GM23338 (cell line): ENCODE results near the gene C14orf132.

Experiments
- CREB1 ChIP-seq: fragments of 250-450 bp; sonication (Bioruptor Pico); IDR thresholded peaks from 2 replicates; pipeline ENCODE4 v1.5.0; 2020; ENCODE audit warnings: low read depth, mild to moderate bottlenecking, moderate library complexity
- EZH2 ChIP-seq: fragments of 200-600 bp; sonication (generic); IDR thresholded peaks from one replicate; pipeline ENCODE4 v1.8.0; 2017; ENCODE audit warnings: antibody characterized with exemption, mild to moderate bottlenecking, low read depth; ENCODE audit not compliant: unreplicated experiment
- EZH2phosphoT487 ChIP-seq: fragments of 200-600 bp; sonication (generic); IDR thresholded peaks from one replicate; pipeline ENCODE4 v1.8.1; 2018; ENCODE audit warnings: antibody characterized with exemption; ENCODE audit not compliant: unreplicated experiment
- JUNB ChIP-seq: IDR thresholded peaks from one replicate; pipeline ENCODE4 v1.6.1; 2016; ENCODE audit warnings: antibody characterized with exemption; ENCODE audit not compliant: unreplicated experiment
- POLR2AphosphoS5 ChIP-seq: IDR thresholded peaks from 2 replicates; pipeline ENCODE4 v1.6.1; 2016; ENCODE audit warnings: antibody characterized with exemption, low read depth
- STAT1 ChIP-seq: IDR thresholded peaks from one replicate; pipeline ENCODE4 v1.6.1; 2016; ENCODE audit warnings: antibody characterized with exemption; ENCODE audit not compliant: unreplicated experiment
- ZNF114 ChIP-seq: fragments of 250-450 bp; sonication (Bioruptor Pico); IDR thresholded peaks from 2 replicates; pipeline ENCODE4 v1.5.0; 2020; ENCODE audit warnings: mild to moderate bottlenecking, moderate library complexity
- ZNF331 ChIP-seq: fragments of 250-450 bp; sonication (Bioruptor Pico); IDR thresholded peaks from 2 replicates; pipeline ENCODE4 v1.5.0; 2020; ENCODE audit warnings: low read depth, mild to moderate bottlenecking, moderate library complexity
- TF ChIP-seq, protein P1 (sequence below), 2 experiments: fragments of 200-600 bp in 1 of 2; sonication (generic) in 1 of 2; conservative IDR thresholded peaks; 2 replicates each; pipeline versions ENCODE4 v1.5.1 to v1.6.1; 2016 to 2017; ENCODE audit warnings: antibody characterized with exemption in 2 of 2, low read depth in 2 of 2, mild to moderate bottlenecking in 2 of 2, moderate library complexity in 1 of 2
- TF ChIP-seq, protein P2 (sequence below): fragments of 250-450 bp; sonication (Bioruptor Pico); IDR thresholded peaks from 2 replicates; pipeline ENCODE4 v1.5.0; 2020; ENCODE audit warnings: mild to moderate bottlenecking, moderate library complexity
- TF ChIP-seq, protein P3 (sequence below): IDR thresholded peaks from one replicate; pipeline ENCODE4 v1.6.1; 2018; ENCODE audit warnings: antibody characterized with exemption; ENCODE audit not compliant: unreplicated experiment
- TF ChIP-seq, protein P4 (sequence below): IDR thresholded peaks from 2 replicates; pipeline ENCODE4 v1.6.1; 2016; ENCODE audit warnings: antibody characterized with exemption

DNA sequence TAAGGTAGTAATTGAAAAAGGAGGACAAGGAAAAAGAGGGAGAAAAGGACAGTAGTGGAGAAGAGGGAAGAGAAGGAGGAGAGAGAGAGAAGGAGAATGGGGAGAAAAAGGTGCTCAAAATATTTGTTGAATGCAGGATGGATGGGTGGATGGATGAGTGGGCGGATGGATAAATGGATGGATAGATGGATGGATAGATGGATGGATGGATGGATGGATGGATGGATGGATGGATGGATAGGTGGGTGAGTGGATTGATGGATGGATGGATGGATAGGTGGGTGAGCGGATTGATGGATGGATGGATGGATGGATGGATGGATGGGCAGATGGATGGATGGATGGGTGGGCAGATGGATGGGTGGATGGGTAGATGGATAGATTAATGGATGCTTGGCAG, 21.3 kb upstream of the C14orf132 start:
- TF ChIP-seq, protein P1, sequence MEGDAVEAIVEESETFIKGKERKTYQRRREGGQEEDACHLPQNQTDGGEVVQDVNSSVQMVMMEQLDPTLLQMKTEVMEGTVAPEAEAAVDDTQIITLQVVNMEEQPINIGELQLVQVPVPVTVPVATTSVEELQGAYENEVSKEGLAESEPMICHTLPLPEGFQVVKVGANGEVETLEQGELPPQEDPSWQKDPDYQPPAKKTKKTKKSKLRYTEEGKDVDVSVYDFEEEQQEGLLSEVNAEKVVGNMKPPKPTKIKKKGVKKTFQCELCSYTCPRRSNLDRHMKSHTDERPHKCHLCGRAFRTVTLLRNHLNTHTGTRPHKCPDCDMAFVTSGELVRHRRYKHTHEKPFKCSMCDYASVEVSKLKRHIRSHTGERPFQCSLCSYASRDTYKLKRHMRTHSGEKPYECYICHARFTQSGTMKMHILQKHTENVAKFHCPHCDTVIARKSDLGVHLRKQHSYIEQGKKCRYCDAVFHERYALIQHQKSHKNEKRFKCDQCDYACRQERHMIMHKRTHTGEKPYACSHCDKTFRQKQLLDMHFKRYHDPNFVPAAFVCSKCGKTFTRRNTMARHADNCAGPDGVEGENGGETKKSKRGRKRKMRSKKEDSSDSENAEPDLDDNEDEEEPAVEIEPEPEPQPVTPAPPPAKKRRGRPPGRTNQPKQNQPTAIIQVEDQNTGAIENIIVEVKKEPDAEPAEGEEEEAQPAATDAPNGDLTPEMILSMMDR (conservative IDR thresholded peaks at IDR 0.05; ENCODE audit: low read depth in 2 of 2), result no peak
- TF ChIP-seq ZNF331 (CRISPR knock-in tag) (no peak), JUNB (no peak), POLR2AphosphoS5 (no peak), EZH2phosphoT487 (no peak), CREB1 (CRISPR knock-in tag) (no peak), EZH2 (no peak), ZNF114 (CRISPR knock-in tag) (no peak), STAT1 (no peak)
- TF ChIP-seq, protein P2, sequence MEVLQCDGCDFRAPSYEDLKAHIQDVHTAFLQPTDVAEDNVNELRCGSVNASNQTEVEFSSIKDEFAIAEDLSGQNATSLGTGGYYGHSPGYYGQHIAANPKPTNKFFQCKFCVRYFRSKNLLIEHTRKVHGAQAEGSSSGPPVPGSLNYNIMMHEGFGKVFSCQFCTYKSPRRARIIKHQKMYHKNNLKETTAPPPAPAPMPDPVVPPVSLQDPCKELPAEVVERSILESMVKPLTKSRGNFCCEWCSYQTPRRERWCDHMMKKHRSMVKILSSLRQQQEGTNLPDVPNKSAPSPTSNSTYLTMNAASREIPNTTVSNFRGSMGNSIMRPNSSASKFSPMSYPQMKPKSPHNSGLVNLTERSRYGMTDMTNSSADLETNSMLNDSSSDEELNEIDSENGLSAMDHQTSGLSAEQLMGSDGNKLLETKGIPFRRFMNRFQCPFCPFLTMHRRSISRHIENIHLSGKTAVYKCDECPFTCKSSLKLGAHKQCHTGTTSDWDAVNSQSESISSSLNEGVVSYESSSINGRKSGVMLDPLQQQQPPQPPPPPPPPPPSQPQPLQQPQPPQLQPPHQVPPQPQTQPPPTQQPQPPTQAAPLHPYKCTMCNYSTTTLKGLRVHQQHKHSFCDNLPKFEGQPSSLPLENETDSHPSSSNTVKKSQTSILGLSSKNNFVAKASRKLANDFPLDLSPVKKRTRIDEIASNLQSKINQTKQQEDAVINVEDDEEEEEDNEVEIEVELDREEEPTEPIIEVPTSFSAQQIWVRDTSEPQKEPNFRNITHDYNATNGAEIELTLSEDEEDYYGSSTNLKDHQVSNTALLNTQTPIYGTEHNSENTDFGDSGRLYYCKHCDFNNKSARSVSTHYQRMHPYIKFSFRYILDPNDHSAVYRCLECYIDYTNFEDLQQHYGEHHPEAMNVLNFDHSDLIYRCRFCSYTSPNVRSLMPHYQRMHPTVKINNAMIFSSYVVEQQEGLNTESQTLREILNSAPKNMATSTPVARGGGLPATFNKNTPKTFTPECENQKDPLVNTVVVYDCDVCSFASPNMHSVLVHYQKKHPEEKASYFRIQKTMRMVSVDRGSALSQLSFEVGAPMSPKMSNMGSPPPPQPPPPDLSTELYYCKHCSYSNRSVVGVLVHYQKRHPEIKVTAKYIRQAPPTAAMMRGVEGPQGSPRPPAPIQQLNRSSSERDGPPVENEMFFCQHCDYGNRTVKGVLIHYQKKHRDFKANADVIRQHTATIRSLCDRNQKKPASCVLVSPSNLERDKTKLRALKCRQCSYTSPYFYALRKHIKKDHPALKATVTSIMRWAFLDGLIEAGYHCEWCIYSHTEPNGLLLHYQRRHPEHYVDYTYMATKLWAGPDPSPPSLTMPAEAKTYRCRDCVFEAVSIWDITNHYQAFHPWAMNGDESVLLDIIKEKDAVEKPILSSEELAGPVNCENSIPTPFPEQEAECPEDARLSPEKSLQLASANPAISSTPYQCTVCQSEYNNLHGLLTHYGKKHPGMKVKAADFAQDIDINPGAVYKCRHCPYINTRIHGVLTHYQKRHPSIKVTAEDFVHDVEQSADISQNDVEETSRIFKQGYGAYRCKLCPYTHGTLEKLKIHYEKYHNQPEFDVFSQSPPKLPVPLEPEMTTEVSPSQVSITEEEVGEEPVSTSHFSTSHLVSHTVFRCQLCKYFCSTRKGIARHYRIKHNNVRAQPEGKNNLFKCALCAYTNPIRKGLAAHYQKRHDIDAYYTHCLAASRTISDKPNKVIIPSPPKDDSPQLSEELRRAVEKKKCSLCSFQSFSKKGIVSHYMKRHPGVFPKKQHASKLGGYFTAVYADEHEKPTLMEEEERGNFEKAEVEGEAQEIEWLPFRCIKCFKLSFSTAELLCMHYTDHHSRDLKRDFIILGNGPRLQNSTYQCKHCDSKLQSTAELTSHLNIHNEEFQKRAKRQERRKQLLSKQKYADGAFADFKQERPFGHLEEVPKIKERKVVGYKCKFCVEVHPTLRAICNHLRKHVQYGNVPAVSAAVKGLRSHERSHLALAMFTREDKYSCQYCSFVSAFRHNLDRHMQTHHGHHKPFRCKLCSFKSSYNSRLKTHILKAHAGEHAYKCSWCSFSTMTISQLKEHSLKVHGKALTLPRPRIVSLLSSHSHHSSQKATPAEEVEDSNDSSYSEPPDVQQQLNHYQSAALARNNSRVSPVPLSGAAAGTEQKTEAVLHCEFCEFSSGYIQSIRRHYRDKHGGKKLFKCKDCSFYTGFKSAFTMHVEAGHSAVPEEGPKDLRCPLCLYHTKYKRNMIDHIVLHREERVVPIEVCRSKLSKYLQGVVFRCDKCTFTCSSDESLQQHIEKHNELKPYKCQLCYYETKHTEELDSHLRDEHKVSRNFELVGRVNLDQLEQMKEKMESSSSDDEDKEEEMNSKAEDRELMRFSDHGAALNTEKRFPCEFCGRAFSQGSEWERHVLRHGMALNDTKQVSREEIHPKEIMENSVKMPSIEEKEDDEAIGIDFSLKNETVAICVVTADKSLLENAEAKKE, result no peak
- TF ChIP-seq, protein P3, sequence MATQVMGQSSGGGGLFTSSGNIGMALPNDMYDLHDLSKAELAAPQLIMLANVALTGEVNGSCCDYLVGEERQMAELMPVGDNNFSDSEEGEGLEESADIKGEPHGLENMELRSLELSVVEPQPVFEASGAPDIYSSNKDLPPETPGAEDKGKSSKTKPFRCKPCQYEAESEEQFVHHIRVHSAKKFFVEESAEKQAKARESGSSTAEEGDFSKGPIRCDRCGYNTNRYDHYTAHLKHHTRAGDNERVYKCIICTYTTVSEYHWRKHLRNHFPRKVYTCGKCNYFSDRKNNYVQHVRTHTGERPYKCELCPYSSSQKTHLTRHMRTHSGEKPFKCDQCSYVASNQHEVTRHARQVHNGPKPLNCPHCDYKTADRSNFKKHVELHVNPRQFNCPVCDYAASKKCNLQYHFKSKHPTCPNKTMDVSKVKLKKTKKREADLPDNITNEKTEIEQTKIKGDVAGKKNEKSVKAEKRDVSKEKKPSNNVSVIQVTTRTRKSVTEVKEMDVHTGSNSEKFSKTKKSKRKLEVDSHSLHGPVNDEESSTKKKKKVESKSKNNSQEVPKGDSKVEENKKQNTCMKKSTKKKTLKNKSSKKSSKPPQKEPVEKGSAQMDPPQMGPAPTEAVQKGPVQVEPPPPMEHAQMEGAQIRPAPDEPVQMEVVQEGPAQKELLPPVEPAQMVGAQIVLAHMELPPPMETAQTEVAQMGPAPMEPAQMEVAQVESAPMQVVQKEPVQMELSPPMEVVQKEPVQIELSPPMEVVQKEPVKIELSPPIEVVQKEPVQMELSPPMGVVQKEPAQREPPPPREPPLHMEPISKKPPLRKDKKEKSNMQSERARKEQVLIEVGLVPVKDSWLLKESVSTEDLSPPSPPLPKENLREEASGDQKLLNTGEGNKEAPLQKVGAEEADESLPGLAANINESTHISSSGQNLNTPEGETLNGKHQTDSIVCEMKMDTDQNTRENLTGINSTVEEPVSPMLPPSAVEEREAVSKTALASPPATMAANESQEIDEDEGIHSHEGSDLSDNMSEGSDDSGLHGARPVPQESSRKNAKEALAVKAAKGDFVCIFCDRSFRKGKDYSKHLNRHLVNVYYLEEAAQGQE, result no peak
- TF ChIP-seq, protein P4, sequence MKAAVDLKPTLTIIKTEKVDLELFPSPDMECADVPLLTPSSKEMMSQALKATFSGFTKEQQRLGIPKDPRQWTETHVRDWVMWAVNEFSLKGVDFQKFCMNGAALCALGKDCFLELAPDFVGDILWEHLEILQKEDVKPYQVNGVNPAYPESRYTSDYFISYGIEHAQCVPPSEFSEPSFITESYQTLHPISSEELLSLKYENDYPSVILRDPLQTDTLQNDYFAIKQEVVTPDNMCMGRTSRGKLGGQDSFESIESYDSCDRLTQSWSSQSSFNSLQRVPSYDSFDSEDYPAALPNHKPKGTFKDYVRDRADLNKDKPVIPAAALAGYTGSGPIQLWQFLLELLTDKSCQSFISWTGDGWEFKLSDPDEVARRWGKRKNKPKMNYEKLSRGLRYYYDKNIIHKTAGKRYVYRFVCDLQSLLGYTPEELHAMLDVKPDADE, result no peak
